Measurements from ENCODE around the gene GRIP1.
A peak's percentile ranks its signal among the peaks of the same experiment; 100 is the strongest.

The GRIP1 gene

GRCh38 chr12:66678338-66679275 is at the start of gene GRIP1:
GRIP1 (minus strand) TSS chr12:66679076; CDS start chr12:66678904, 172 bp downstream.
- DNase-seq, result no peak

DNA sequence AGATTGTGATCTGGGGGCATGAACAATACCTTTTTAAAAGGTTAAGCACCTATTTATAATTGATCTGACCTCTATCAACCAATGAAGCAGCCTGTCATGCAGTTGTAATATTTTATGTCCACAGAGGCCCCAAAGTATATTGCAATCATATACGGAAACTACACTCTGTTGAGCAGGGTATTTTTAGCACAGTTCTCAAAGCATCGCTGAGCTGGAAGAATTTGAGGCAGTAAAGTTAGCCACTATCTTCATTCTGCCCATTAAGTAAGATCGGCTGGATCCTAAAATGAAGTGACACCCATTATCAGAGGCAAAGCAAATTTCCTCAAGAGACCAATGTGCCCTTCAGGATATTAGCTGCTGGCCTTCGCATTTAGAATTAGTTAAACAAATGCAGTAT is 47.7 kb upstream of the GRIP1 start:
- no peak for DNase-seq

DNA sequence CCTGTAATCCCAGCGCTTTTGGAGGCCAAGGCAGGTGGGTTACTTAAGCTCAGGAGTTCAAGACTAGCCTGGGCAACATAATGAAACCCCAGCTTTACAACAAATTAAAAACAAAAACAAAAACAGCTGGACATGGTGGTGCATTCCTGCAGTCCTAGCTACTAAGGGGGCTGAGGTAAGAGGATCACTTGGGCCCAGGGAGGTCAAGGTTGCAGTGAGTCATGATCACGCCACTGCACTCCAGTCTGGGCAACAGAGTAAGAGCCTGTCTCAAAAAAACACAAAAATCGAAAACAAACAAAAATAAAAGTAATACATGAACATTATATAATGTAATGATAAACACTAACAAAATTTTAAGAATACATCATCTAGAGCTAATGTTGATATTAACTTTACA is 46.2 kb upstream of the GRIP1 start:
- DNase-seq, result no peak

GRCh38 chr12:66724616-66725015 is 45.7 kb upstream of the GRIP1 start:
- no peak for DNase-seq

- DNase-seq, result no peak
These were observed 45.1 kb upstream of the GRIP1 start for GRCh38 chr12:66724026-66724425.

DNA sequence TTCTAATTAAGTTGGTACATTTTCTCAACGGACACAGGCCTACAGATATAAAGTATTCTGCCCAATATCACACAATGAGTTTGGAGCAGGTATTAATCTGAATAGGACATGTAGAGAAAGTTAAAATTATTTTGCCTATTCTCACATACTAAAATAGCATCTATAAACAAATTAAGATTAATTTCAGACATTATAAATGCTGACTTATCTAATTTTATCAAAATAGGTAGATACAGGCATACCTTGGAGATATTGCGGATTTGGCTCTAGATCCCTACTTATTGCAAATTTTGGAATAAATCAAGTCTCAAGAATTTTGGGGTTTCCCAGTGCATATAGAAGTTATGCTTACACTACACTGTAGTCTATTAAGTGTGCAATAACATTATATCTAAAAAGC is 41.0 kb upstream of the GRIP1 start:
- DNase-seq, result no peak

DNA sequence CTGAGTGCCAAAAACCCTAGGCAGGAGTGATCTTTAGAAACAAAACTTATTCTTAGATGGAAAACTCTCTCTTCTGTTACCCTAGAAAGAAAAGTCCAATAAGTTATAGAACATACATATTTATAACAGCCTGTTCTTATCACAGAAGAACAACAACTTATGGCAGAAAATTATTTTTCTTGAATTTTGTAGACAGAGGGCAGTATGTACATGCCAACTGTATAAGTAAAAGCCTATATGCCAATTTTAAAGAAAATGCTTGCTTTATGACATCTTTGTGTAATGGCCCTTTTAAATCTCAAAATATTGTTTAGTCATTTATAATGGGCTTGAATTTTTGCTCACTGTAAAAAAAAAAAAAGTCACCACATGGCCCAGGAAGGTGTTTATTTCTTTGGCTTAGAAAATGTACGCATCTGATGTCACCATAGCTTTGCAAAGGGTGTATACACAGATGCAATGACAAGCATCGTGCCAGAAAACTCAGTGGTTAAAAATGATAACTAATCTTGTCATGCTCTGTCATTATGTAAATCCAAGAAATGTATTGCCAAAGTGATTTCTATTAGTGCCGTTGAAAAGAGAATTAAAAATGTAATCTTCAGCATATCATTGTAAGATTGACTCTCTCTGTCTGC is 38.3 kb upstream of the GRIP1 start:
- no peak for DNase-seq

- DNase-seq, result peak; percentile 19
These were observed 37.6 kb upstream of the GRIP1 start for GRCh38 chr12:66716522-66716921.

DNA sequence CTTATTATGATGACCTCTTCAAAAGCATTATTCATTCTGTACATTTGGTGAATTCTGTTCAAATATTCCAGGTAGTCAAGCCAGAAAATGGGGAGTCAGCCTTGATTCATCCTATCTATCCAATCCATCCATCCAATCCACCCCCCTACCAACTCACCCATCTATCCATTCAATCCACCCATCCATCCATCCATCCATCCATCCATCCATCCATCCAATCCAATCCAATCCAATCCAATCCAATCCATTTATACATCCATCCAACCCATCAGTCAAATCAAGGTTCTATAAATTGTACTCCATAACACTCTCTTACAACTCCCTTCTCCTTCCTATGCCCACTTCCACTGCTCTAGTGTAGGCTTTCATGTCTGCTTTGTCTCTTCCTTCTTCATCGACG is 35.8 kb upstream of the GRIP1 start:
- no peak for DNase-seq

DNA sequence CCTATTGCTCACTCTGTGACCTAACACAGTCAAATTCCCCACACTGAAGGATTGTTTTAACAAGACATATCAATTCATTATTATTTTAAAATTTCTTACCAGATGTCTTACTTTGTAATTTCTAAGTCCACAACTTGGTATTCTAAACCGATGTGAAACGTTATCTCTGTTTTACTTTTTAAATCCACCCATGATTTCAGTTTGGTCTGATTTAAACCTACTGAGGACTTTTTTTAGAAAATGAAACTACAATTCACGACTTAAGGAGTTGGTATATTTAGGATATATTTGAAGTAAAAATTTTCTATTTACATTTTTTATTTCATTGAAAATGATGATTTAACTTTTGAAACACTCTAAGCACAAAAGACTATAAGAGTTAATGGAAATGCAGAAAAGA is 35.1 kb upstream of the GRIP1 start:
- no peak for DNase-seq

DNA sequence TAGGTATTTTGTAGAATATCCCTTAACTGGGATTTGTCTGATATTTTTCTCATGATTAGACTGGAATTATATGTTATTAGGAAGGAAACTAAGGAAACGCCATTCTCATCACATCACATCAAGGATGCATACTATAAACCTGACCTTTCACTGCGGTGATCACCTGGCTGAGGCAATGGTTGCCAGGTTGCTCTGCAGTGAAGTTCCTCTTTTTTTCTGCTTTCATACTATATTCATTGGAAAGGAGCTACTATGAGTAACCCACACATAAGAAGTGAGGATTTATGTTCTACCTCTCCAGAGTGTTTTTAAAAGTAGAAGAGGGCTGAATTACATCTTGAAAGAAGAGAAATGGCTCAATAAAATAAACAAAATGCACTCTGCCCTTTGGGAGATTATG is 31.0 kb upstream of the GRIP1 start:
- no peak for DNase-seq

DNA sequence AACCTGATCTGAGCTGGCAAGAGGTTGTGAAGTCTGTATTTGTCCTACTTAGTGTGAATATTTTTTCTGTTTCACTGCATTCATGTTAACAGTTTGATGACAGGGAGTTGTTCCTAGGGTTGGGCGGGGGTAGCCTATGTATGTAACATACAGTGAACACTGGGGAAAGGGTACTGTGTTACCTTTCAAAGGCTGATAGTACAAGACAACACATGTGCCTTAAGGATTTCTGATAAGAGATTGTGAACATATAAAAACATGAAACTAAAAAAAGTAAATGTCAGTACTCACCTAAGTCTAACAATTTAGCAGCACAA is 30.5 kb upstream of the GRIP1 start:
- DNase-seq, result no peak

DNA sequence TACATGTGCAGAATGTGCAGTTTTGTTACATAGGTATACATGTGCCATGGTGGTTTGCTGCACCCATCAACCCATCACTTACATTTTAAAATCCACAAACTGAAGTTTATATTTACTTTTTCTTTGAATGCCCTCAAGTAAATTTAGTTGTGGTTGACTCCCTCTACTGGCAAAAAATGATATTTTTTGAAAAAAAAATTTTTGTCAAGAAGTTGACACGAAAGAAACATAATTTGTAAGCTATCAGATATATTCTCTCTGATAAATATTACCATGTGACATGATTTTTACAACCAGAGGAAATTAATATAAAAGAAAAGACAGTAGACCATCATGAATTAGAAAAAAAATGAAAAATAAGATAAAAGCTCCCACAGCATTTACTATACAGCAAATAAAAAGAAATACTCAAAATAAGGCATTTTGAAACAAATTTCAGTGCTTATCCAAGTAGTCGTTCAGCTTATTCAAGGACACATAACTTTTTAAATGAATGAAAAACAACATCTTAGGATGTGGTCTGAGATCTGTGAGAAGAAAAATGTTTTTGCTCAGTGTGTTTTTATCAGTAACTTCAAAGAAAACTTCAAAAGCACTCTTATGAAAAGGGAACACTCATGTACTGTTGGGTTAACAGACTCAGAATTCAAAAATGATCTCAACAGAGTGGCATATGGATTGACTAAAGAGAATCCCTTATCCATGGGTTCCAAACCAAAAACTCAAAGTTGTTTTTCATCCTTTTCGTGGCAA is 30.0 kb upstream of the GRIP1 start:
- no peak for DNase-seq

DNA sequence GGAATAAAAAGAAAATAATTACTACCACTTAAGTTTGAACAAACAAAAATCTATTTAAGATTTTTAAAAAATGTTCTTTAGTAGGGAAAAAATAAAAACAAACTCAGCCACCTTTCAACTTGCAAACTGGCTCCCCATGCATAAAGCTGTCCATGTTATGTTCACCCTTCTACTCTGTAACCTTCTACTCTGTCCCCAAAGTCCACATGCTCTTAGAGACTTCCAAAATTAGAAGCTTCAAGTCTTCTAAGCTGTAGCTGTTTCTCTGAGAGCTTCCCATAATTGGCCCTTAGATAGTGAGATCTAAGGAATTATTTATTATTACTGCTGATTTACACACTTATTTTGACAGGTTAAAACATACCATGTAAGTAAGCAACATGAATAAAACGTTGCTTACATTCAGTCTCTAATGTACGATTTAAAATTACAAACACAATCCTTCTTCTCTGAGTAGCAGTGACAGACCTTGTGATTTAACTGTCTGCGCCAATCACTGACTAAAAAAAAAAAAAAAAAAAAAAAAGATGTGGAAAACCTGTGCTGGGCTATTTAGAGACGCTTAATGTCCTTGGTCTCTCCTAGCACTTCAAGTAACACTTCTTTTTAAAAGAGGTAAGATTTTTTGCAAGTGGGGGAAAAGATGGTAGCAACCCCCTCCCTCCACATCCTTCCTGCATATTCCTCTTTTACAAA is 28.3 kb upstream of the GRIP1 start:
- DNase-seq, result no peak

GRCh38 chr12:66699738-66700482 is 21.0 kb upstream of the GRIP1 start:
- DNase-seq, result no peak

GRCh38 chr12:66698558-66698957 is 19.7 kb upstream of the GRIP1 start:
- DNase-seq, result no peak

DNA sequence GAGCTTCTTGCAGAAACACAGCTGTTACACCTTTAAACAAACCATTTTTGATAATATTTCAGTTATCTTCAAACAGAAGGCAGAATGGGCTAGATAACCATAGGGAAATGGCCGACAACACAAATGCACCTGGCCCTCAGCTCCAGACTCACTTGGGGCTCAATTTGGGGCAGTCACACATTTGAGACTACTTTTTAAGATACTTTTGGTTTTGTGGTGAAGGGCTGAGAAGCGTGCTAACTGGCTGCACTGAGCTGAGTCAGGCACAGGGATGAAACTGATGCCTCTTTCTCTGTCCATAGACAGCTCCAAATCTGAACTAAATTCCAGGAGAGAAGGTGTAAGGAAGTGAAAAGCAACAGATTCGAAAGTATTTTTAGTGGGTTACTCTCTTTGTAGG is 18.5 kb upstream of the GRIP1 start:
- no peak for DNase-seq

DNA sequence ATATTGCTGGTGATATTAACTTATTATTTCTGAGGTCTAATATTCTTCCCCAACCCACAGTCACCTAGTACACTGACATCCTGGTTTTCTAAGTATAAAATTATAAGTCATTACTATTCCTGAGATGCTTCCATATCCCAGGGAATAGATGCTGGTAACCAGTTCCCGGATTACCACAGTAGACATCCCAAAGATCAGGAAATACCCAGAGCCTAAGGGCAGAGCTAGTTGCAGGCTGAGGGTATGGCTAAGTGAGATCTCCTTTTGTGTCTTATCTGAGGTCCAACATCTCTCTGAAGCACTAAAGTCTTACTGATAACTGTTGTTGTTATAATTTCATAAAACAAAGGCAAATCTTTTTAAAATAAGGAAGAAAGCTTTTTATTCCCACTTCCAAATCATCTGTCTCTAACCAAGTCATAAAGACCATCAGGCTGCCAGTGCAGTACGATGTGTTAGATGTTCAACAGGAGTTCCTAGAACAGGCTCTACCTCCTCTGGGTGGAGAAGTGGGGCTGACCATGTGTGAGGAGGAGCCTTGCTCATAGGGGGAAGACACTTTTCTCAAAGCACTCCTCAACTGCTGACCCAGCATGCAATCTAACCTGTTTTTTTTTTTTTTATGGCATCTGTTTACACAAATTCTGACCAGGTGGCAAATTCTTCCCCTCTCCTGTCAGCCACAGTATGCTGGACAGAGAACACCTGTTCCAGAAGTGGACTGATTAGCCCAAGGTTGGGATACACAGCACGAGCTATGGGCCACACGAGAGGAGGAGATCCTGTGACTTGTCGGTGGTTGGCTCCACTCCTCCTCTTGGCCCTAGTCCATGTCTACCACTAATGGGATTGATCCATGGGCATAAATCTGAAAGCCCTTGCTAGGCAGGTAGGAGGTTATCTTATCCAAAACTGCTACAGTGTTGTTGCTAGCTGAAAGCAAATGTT is 16.1 kb upstream of the GRIP1 start:
- DNase-seq, result no peak

DNA sequence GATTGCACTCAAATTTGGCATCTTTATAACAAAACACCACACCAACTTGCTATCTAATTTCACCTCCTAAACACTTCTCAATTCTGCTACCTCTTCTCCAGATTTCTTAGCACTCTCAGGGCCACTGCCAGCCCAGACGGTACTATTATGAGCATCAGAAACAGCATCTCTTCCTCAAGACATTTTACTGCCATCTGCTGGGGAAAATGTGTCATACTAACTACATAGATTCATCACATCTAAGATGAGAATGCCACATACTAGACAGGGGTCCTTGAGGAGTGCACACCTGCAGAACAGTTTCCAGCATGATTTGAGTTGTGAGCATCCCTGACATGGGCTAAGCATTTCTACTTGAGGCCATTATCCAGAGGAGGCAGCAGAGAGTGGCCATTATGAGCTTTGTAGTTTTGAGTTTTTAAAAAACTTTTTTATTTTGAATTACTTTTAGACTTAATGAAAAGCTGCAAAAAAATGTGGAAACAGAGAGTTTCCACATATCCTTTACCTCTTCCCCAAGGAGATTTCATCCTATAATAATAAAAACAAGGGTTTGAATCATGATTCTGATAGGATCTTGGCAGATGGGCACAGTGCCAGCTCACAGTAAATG is 15.1 kb upstream of the GRIP1 start:
- DNase-seq, result peak; percentile 12

- no peak for DNase-seq
These were observed 14.1 kb upstream of the GRIP1 start for GRCh38 chr12:66692986-66693385.

DNA sequence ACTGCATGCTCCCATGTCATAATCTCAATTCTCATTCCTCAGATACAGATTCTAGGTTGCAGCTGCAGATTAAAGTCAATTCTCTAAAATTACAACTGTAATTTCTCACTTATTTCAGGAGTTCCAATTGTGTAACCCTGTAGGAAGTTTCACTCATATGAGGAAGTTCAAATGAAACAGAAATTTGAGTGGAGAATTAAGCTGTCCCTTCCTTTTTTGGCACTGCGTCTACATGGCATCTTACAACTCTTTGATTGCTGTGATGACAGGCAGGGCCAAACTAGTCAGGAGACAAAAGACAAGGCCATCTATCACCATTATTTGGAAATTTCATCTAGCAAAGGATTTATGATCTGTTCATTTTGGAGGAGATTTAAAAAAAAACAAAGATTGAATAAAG is 13.3 kb upstream of the GRIP1 start:
- DNase-seq, result no peak
